HepG2 (cell line): ENCODE measurements around the gene NNAT. TPM values are rescaled to one million over a fixed set of nuclear protein-coding genes. Genes with fewer than 3 reads are reported as not detected.
A peak's percentile ranks its signal among the peaks of the same experiment; 100 is the strongest.

ENCODE experiments used
- ATAC-seq: fragments of 200-7000 bp; cut with Tn5 transposase; 3 replicates; pipeline ENCODE4 v1.9.1; 2020; ENCODE audit warnings: mild to moderate bottlenecking, moderate library complexity
- BruUV-seq: library from RNA; stranded (reverse); fragments of 400-500 nt; replicated peaks from 2 replicates; lab custom pipeline; 2021; lab: Mats Ljungman, UMichigan
- CTCF ChIA-PET: fragments of 300-600 bp; formaldehyde crosslinking; extraction: SDS; loops from one replicate; lab custom pipeline; 2021; ENCODE audit warnings: low total read pairs, inconsistent platforms, low intra/inter-chr PET ratio; lab: Yijun Ruan, JAX
- POLR2A ChIA-PET: fragments of 350-600 bp; sonication (Branson Sonifier 250); formaldehyde crosslinking; loops from one replicate; lab custom pipeline; 2020; ENCODE audit warnings: antibody characterized with exemption, inconsistent platforms; lab: Yijun Ruan, JAX
- DNase-seq: peaks from one replicate; pipeline ENCODE4 v3.0.0-alpha.2; 2015; ENCODE audit warnings: low spot score
- FAIRE-seq: peaks from 3 replicates; lab custom pipeline; 2011; peaks lifted over from hg19 to GRCh38; lab: Jason Lieb, UNC
- H2AFZ ChIP-seq: one replicate; pipeline ENCODE4 v1.6.1; 2011; ENCODE audit warnings: low read length, inconsistent platforms
- H3K27ac ChIP-seq: fragments of 300-600 bp; 3 replicates; pipeline ENCODE4 v1.8.0; 2011; ENCODE audit warnings: mixed run types, mild to moderate bottlenecking, mixed read lengths, low read length, inconsistent platforms; ENCODE audit not compliant: insufficient read depth; ENCODE audit errors: extremely low read length
- H3K27me3 ChIP-seq, 2 experiments: fragments of 200-600 bp in 1 of 2; 2 replicates in 1 of 2; 3 replicates in 1 of 2; pipeline versions ENCODE4 v1.6.0 to v1.8.0; 2011; ENCODE audit warnings: low read length in 2 of 2, mild to moderate bottlenecking in 2 of 2, moderate library complexity in 2 of 2, inconsistent platforms in 1 of 2; ENCODE audit not compliant: insufficient read depth in 2 of 2, control insufficient read depth in 1 of 2
- H3K36me3 ChIP-seq, 2 experiments: fragments of 200-600 bp in 1 of 2; replicated peaks in 1 of 2; 2 replicates in 1 of 2; 3 replicates in 1 of 2; pipeline versions ENCODE4 v1.5.1 to v1.8.0; 2011; ENCODE audit warnings: low read length in 2 of 2, inconsistent platforms in 1 of 2; ENCODE audit not compliant: insufficient read depth in 2 of 2, control insufficient read depth in 1 of 2
- H3K4me1 ChIP-seq: 2 replicates; pipeline ENCODE4 v1.5.1; 2012; ENCODE audit warnings: low read length, inconsistent platforms; ENCODE audit not compliant: insufficient read depth
- H3K4me2 ChIP-seq: 2 replicates; pipeline ENCODE4 v1.6.0; 2011; ENCODE audit warnings: low read depth, low read length, inconsistent platforms
- H3K4me3 ChIP-seq, 3 experiments: fragments of 200-600 bp in 1 of 3; sonication (generic), shearing (Covaris generic) in 1 of 3; replicated peaks in 1 of 3; 2 replicates each; pipeline ENCODE4 v1.5.1; 2011 to 2016; ENCODE audit warnings: low read length in 3 of 3, inconsistent platforms in 2 of 3, low read depth in 2 of 3, mild to moderate bottlenecking in 2 of 3, control low read depth in 1 of 3, mixed read lengths in 1 of 3; ENCODE audit not compliant: insufficient read depth in 1 of 3
- H3K79me2 ChIP-seq: one replicate; pipeline ENCODE4 v1.6.1; 2011; ENCODE audit warnings: low read length, inconsistent platforms; ENCODE audit not compliant: insufficient read depth
- H3K9ac ChIP-seq: 2 replicates; pipeline ENCODE4 v1.6.0; 2011; ENCODE audit warnings: mild to moderate bottlenecking, low read depth, low read length, inconsistent platforms; ENCODE audit not compliant: insufficient read depth
- H3K9me3 ChIP-seq: 2 replicates; pipeline ENCODE4 v1.5.1; 2012; ENCODE audit warnings: mild to moderate bottlenecking, low read length
- H4K20me1 ChIP-seq: 2 replicates; pipeline ENCODE4 v1.6.0; 2011; ENCODE audit warnings: inconsistent platforms, mild to moderate bottlenecking, low read length, moderate library complexity; ENCODE audit not compliant: insufficient read depth
- GABPB1 ChIP-seq: IDR thresholded peaks from 2 replicates; pipeline ENCODE4 v1.6.1; 2016; ENCODE audit warnings: mild to moderate bottlenecking, missing genetic modification reagents, moderate library complexity, missing compliant biosample characterization
- GLI4 ChIP-seq: sonication (generic); formaldehyde crosslinking; IDR thresholded peaks from 2 replicates; pipeline ENCODE4 v1.5.1; 2020; ENCODE audit warnings: missing genetic modification reagents, mild to moderate bottlenecking, moderate library complexity, borderline replicate concordance
- HOXA5 ChIP-seq: sonication (generic); formaldehyde crosslinking; IDR thresholded peaks from 2 replicates; pipeline ENCODE4 v1.4.0; 2020; ENCODE audit warnings: missing genetic modification reagents
- IKZF1 ChIP-seq: fragments of 450-650 bp; IDR thresholded peaks from 2 replicates; pipeline ENCODE4 v1.7.1; 2016
- JUND ChIP-seq: sonication (generic); formaldehyde crosslinking; IDR thresholded peaks from 2 replicates; pipeline ENCODE4 v1.8.0; 2022; ENCODE audit warnings: mild to moderate bottlenecking, missing genetic modification reagents
- NFATC3 ChIP-seq: sonication (generic); formaldehyde crosslinking; IDR thresholded peaks from 2 replicates; pipeline ENCODE4 v1.5.1; 2020; ENCODE audit warnings: mild to moderate bottlenecking, missing genetic modification reagents
- SALL1 ChIP-seq: sonication (generic); formaldehyde crosslinking; IDR thresholded peaks from 2 replicates; pipeline ENCODE4 v1.8.0; 2022; ENCODE audit warnings: mild to moderate bottlenecking, missing genetic modification reagents
- XBP1 ChIP-seq: sonication (generic); formaldehyde crosslinking; IDR thresholded peaks from 2 replicates; pipeline ENCODE4 v1.5.0; 2020; ENCODE audit warnings: missing genetic modification reagents
- ZIK1 ChIP-seq: sonication (generic); formaldehyde crosslinking; IDR thresholded peaks from 2 replicates; pipeline ENCODE4 v1.5.0; 2020; ENCODE audit warnings: mild to moderate bottlenecking, low read depth, missing genetic modification reagents, borderline replicate concordance
- ZNF205 ChIP-seq: IDR thresholded peaks from 2 replicates; pipeline ENCODE4 v1.6.1; 2018; ENCODE audit warnings: missing biosample characterization, missing genetic modification reagents
- ZSCAN22 ChIP-seq: sonication (generic); formaldehyde crosslinking; IDR thresholded peaks from 2 replicates; pipeline ENCODE4 v1.4.0; 2020; ENCODE audit warnings: mild to moderate bottlenecking, missing genetic modification reagents
- WGBS: methylation state at CpG from one replicate; pipeline ENCODE4 v1.1.6; 2017; ENCODE audit warnings: low lambda C conversion rate; 5-methylcytosine and 5-hydroxymethylcytosine counted together
- in situ Hi-C: cut with HindIII; loops from 2 replicates; pipeline ENCODE4 v1.10.0; 2017; ENCODE audit warnings: low pct_unique_long_range_greater_than_20kb; ENCODE audit not compliant: extremely low pct_ligation_motif_present
- intact Hi-C: fragments of 100-400 bp; cut with micrococcal nuclease; formaldehyde crosslinking; loops from one replicate; pipeline ENCODE4 v1.10.0; 2022; ENCODE audit not compliant: unreplicated experiment
- polyA plus RNA-seq, 8 experiments: library from polyadenylated mRNA; depleted of rRNA in 3 of 8; stranded (reverse) in 7 of 8; unstranded in 1 of 8; fragments of >200 nt; fragmentation: Illumina TruSeq in 4 of 8; extraction: Trizol in 4 of 8; gene quantifications; 2 replicates each; pipeline versions ENCODE4 v1.2.1 to v1.2.3, GENCODE V29; 2011 to 2016; ENCODE audit warnings: low read depth in 4 of 8, missing spikeins in 1 of 8, mixed read lengths in 1 of 8; ENCODE audit not compliant: insufficient read depth in 1 of 8
- total RNA-seq, 5 experiments: library from RNA; depleted of rRNA; stranded (reverse); fragments of >200 nt; fragmentation: Illumina TruSeq; extraction: Trizol; gene quantifications; 2 replicates each; pipeline ENCODE4 v1.2.3, GENCODE V29; 2016; ENCODE audit warnings: low read depth in 1 of 5
- TF ChIP-seq, protein P1 (sequence below): sonication (generic); formaldehyde crosslinking; IDR thresholded peaks from 2 replicates; pipeline ENCODE4 v1.8.1; 2023; ENCODE audit warnings: mild to moderate bottlenecking, inconsistent platforms, moderate library complexity, missing genetic modification reagents, borderline replicate concordance
- TF ChIP-seq, protein P2 (sequence below): fragments of 450-650 bp; IDR thresholded peaks from 2 replicates; pipeline ENCODE4 v1.6.1; 2016
- TF ChIP-seq, protein P3 (sequence below): sonication (generic); formaldehyde crosslinking; IDR thresholded peaks from 2 replicates; pipeline ENCODE4 v1.5.0; 2020; ENCODE audit warnings: mild to moderate bottlenecking, missing genetic modification reagents
- TF ChIP-seq, protein P4 (sequence below): sonication (generic); formaldehyde crosslinking; IDR thresholded peaks from 2 replicates; pipeline ENCODE4 v1.5.0; 2020; ENCODE audit warnings: missing genetic modification reagents
- TF ChIP-seq, protein P5 (sequence below): sonication (generic); formaldehyde crosslinking; IDR thresholded peaks from 2 replicates; pipeline ENCODE4 v1.8.0; 2022; ENCODE audit warnings: missing genetic modification reagents, low read depth, mild to moderate bottlenecking, borderline replicate concordance

Gene NNAT
- total and polyA plus RNA-seq, 2 of the 13 experiments (the other 11 are each of a cell fraction or from before 2014, with no cell fraction given), result not detected

DNA sequence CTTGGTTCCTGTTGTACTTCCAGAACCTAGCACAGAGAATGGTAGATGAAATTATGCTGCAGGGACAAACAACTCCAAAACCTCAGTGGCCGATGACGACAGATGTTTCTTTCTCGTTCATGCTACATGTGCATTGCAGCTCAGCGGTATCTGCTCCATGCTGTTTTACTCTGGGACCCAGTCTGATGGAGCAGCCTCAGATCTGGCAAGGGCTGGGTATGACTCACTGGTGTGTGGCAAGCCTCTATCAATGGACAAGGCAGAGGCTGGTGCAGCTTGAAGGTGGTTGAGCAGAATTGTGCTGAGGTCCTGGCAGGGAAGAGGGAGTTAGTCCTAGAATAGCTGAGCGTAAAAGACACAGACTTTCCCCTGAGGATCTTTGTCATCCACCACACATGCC lies 17.0 kb downstream of the NNAT start:
- intact Hi-C loops, result no loop called here
- H2AFZ ChIP-seq, result no peak overlapping the region
- no peaks in the 10 kb centered on the region for H3K9me3 ChIP-seq
- H3K27ac ChIP-seq, result no peak overlapping the region
- no peaks in the 10 kb centered on the region for H3K79me2 ChIP-seq
- no peak overlapping the region for H3K9ac ChIP-seq
- BruUV-seq, result no TSS peak
- H3K4me2 ChIP-seq, result no peak overlapping the region
- in situ Hi-C loops, result no loop called here
- peak; percentile 57 for ATAC-seq
- CTCF ChIA-PET, result no interaction called here
- no peak for FAIRE-seq
- no peaks in the 10 kb centered on the region for H3K36me3 ChIP-seq
- WGBS, result 67% methylated on average over 5 of the region's 5 CpGs
- peak; percentile 48 for DNase-seq
- H3K4me3 ChIP-seq, result no peak overlapping the region
- POLR2A ChIA-PET, result interaction anchor here (0.6 to 1.0 kb wide), 3 partner anchors 10 to 139 kb away, joined by 3 to 4 read pairs (median 3); partner anchors contain the start of gene BLCAP
- H3K27me3 ChIP-seq, result no peaks in the 10 kb centered on the region
- H3K4me1 ChIP-seq, result peaks cover 63% of the 10 kb centered on the region
- H4K20me1 ChIP-seq, result no peaks in the 10 kb centered on the region
- TF ChIP-seq IKZF1, result no peak
- TF ChIP-seq, protein P1, sequence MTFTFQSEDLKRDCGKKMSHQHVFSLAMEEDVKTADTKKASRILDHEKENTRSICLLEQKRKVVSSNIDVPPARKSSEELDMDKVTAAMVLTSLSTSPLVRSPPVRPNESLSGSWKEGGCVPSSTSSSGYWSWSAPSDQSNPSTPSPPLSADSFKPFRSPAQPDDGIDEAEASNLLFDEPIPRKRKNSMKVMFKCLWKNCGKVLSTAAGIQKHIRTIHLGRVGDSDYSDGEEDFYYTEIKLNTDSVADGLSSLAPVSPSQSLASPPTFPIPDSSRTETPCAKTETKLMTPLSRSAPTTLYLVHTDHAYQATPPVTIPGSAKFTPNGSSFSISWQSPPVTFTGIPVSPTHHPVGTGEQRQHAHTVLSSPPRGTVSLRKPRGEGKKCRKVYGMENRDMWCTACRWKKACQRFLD (CRISPR knock-in tag), result no peak
- TF ChIP-seq, protein P2, sequence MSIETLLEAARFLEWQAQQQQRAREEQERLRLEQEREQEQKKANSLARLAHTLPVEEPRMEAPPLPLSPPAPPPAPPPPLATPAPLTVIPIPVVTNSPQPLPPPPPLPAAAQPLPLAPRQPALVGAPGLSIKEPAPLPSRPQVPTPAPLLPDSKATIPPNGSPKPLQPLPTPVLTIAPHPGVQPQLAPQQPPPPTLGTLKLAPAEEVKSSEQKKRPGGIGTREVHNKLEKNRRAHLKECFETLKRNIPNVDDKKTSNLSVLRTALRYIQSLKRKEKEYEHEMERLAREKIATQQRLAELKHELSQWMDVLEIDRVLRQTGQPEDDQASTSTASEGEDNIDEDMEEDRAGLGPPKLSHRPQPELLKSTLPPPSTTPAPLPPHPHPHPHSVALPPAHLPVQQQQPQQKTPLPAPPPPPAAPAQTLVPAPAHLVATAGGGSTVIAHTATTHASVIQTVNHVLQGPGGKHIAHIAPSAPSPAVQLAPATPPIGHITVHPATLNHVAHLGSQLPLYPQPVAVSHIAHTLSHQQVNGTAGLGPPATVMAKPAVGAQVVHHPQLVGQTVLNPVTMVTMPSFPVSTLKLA, result peak; percentile 84
- TF ChIP-seq, protein P3, sequence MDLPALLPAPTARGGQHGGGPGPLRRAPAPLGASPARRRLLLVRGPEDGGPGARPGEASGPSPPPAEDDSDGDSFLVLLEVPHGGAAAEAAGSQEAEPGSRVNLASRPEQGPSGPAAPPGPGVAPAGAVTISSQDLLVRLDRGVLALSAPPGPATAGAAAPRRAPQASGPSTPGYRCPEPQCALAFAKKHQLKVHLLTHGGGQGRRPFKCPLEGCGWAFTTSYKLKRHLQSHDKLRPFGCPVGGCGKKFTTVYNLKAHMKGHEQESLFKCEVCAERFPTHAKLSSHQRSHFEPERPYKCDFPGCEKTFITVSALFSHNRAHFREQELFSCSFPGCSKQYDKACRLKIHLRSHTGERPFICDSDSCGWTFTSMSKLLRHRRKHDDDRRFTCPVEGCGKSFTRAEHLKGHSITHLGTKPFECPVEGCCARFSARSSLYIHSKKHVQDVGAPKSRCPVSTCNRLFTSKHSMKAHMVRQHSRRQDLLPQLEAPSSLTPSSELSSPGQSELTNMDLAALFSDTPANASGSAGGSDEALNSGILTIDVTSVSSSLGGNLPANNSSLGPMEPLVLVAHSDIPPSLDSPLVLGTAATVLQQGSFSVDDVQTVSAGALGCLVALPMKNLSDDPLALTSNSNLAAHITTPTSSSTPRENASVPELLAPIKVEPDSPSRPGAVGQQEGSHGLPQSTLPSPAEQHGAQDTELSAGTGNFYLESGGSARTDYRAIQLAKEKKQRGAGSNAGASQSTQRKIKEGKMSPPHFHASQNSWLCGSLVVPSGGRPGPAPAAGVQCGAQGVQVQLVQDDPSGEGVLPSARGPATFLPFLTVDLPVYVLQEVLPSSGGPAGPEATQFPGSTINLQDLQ (CRISPR knock-in tag), result no peak
- TF ChIP-seq GLI4 (CRISPR knock-in tag), result no peak
- TF ChIP-seq NFATC3, result 0 out of 2 replicates have a peak, but pooled peaks have one; percentile 26
- TF ChIP-seq SALL1 (CRISPR knock-in tag), result 0 out of 2 replicates have a peak, but pooled peaks have one; percentile 13
- TF ChIP-seq ZSCAN22, result no peak
- TF ChIP-seq, protein P4, sequence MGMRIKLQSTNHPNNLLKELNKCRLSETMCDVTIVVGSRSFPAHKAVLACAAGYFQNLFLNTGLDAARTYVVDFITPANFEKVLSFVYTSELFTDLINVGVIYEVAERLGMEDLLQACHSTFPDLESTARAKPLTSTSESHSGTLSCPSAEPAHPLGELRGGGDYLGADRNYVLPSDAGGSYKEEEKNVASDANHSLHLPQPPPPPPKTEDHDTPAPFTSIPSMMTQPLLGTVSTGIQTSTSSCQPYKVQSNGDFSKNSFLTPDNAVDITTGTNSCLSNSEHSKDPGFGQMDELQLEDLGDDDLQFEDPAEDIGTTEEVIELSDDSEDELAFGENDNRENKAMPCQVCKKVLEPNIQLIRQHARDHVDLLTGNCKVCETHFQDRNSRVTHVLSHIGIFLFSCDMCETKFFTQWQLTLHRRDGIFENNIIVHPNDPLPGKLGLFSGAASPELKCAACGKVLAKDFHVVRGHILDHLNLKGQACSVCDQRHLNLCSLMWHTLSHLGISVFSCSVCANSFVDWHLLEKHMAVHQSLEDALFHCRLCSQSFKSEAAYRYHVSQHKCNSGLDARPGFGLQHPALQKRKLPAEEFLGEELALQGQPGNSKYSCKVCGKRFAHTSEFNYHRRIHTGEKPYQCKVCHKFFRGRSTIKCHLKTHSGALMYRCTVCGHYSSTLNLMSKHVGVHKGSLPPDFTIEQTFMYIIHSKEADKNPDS (CRISPR knock-in tag), result no peak
- no peak for TF ChIP-seq ZNF205 (CRISPR knock-in tag)
- TF ChIP-seq XBP1 (CRISPR knock-in tag), result no peak
- TF ChIP-seq HOXA5 (CRISPR knock-in tag), result no peak
- TF ChIP-seq, protein P5, sequence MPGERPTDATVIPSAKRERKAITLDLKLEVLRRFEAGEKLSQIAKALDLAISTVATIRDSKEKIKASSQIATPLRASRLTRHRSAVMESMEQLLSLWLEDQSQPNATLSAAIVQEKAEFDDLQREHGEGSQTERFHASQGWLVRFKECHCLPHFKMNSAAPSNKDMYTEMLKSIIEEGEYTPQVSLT, result no peak
- TF ChIP-seq JUND (CRISPR knock-in tag), result peak; percentile 36; the same call in 1 of the 2 replicates
- no peak for TF ChIP-seq GABPB1
- TF ChIP-seq ZIK1 (CRISPR knock-in tag), result no peak
